Activated T-cell treated with anti-CD3 and anti-CD28 coated beads for 4 hours (primary cell): ENCODE measurements around the gene GATB.

Source experiments
- DNase-seq: peaks from one replicate; pipeline ENCODE4 v3.0.0-alpha.2; 2020

The GATB gene

DNA sequence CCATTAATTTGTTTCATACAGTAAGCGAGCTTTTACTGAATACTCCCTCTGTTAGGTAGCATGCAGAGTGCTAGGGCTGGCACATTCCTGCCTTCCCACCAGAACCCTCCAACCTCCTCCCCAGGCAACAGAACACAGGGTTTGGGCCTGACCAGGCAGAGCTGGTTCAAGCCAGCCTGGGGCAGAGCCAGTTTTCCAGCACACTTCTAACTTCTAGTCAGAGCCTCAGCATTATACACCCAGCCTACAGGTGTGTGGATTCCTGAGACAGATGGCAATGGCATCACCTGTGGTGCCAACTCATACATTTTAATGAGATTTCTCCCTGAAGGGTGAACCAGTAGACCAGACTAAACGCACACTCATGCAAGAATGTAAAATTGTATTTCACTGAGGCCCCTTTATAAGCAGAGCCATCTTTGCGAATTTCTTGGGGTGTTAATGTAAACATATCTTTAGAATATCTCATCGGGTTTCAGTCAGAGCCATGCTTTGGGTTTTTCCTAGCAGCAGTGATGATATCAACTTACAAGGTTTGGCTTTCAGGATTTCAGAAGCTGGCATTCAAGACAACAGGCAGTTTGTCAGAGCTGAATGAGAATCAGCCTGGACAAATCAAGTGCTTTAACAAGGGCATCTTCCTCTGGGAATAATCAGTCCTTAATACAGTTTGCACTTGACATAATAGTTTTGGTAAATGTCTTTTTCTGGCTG, 92.0 kb downstream of the GATB start:
- no peak for DNase-seq

DNA sequence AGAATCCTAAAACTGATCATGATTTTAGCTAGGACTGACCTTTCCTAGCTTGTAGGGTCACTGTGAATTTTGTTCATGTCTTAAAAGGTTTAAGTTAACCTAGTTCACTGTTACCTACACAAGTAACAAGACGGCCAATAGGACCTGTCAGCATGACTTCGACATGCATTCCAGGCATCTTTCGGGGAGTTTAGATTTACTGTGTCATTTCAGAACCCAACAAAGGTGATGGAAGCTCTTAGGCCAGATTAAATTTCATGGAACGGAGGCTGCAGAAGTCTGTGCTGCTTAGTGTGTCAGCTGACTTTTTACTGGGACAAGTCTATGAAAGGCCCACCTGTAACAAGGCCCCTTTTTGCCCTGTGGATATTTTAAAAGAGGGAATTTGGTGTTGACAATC, 93.1 kb downstream of the GATB start:
- no peak for DNase-seq

DNA sequence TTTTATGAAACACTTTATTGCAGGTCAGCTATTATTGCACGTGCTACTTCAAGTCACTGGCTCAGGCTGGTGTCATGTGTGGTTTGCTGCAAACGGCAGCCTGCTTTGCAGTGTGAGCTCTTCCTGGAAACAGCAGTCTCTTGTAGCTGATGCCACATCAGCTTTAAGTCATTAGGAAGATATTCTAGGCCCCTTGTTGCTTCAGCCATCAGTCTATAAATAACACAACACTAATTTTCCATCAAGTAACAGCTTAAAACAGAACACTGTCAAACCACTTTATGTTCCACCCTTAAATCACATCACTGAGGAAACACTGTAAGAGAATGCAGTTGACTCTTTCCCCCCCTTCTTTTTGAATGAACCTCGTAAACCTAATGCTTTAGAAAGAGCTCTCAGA, 93.8 kb downstream of the GATB start:
- no peak for DNase-seq

DNA sequence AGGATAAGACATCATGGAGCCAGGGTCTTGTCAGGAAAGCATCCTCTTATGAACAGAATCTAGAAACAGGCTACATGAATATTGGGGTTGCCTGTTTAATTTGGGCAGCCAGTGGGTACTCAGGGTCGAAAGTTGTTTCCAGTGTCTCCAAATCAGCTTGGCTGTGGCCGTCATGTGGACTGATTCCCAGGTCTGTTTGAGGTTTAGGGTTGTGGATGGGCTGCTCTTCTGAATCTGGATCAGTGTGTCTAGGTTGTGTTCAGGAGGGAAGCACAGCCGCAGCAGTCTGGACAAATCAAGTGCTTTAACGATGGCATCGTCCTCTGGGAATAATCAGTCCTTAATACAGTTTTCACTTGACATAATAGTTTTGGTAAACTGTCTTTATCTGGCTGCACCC, 94.3 kb downstream of the GATB start:
- no peak for DNase-seq

DNA sequence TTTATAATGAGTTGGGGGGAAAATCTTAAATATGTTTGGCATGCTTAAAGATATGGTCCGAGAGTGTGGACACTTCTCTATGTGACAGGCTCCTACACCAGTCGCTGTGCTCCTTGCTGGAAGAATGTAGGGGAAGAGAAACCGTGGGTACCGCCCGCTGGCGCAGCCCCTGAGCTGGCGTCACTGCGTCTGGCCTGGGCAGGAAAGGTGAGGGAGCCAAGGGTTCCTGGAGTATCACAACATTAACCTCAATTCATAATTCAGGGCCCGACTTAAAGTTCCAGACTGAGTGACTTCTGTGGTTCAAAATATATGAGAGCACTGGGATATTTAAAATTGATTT, 95.1 kb downstream of the GATB start:
- DNase-seq = no peak

DNA sequence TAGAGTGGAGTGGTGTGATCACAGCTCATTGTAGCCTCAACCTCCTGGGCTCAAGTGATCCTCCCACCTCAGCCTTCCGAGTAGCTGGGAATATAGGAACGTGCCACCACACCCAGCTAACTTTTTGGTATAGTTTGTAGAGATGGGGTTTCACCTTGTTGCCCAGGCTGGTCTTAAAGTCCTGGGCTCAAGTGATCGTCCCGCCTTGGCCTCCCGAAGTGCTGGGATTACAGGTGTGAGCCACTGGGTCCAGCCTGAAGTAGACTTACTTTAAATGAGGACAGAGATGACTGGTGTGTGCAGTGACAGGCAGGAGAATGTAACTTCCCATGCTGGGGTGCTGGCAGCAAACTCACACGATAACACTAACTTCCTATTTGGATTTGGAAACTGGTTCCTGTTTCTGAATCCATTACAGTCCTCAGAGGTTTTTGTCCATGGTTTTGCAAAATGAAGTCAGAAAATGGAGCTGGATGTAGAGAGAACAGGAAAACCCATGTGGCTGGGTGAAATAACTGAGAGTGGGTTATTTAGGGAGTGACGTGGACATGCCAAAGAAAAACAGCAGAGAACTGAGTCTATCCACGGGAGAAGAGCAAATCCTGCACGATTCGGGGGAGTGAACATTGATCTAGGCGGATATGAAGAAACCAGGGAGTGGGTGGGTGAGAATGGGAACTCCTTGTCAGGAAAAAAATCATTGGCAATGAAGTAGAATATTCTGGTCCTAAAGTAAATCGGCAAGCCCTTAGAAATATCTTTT, 95.6 kb downstream of the GATB start:
- no peak for DNase-seq

DNA sequence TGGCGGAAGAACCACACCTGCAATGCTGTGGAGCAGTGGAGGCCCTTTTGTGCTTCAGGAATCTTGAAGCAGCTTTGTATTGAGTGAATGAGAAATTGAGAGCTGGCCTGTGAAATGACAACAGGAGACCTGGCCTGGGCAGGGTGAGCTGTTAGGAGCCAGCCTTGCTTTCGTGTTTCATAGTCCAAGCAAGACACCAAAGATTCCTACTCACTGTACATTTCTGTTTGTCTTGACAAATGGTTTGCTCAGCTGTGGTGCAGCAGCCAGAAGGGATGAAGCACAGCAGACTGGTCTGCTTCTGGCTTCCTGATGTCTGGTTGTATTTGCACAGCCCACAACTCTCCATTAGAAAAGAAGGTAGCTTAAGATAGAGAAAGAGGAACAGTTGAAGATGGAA, 96.5 kb downstream of the GATB start:
- DNase-seq = no peak

DNA sequence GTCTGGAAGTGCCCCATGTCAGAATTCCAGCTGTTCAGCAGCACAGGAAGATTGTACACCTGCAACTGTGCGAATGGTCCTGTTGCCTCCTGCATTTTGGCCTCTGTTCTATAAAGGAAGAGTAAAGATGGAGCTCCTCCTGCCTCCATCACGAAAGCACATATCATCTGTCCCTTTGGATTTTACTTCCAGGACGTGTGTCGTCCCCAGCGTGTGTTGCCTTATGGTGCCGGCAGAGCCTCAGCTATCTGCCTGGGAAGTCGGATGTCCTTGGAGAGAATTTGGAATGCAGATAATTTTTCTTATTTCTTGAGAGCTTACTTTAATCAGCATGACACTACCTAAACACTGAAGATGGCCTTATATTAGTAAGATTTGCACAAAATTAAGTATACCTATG, 97.7 kb downstream of the GATB start:
- no peak for DNase-seq

DNA sequence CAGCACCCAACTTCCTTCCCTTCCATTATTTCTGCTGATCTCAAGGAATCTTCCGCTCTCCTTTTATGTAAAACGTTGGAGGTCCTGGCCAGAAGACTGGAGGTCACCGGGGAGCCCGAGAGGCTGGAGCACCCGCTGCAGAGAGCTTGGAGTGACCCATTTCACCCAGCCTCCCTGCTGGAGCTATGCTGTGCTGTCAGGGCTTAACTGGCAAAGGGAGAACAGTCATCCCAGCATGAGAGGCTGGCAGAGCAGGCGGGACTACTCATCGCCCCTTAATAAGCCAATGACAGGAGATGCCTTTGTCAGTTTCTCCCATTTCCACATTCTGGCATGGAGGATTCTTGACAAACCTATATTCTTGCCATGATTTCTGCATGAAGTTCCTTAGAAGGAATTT, 98.9 kb downstream of the GATB start:
- DNase-seq = no peak

DNA sequence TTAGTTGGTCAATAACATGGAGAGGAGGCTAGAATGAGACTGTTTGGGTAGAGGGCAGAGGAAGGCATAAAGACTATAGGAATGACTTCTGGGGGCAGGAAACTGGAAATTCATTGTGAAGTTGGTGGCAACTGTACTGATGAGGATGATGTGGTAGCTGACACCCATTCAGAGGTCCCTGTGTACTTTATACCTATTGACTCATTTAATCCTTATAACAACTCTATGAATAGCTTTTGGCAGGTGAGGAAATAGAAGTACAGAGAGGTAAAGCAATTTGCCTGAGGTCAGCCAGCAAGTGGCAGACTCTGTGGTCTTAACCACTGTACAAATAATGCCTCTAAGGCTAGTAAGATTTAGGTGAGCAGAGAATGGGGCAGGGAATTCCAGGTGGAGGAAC, 100.1 kb downstream of the GATB start:
- no peak for DNase-seq

DNA sequence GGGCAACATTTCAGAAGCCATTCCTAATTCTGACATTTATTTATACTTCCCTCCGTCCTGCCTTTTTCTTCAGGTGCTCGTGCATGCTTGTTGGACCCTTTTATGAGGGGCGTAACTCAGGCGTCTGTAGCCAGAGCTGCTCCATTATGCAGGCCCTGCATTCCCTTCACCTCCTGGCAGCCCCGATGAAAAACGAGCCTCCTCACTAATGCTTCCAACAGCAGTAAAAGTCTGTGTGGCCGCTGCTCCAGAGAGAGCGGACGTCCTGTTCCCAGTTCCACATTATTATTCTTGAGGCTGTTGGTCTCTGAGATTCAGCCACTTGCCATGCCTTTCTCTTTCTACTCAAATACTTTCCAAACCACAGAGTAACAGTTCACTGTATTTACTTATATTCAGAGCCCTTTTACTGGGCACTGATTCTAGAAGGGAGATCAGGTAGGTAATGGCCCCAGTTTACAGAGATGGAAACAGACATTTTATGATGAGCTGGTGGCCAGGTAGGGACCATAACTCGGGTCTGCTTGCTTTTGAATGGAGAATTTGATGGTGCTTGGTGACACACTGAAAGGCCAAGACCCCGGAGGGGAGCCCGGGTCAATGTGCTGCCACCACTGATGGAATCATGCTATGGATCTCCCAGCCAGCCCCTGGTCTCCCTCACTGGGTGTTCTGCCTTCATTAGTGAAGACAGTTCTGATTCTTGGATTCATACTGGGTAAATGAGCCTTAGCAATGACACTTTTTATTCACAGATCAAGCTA, 101.0 kb downstream of the GATB start:
- no peak for DNase-seq

DNA sequence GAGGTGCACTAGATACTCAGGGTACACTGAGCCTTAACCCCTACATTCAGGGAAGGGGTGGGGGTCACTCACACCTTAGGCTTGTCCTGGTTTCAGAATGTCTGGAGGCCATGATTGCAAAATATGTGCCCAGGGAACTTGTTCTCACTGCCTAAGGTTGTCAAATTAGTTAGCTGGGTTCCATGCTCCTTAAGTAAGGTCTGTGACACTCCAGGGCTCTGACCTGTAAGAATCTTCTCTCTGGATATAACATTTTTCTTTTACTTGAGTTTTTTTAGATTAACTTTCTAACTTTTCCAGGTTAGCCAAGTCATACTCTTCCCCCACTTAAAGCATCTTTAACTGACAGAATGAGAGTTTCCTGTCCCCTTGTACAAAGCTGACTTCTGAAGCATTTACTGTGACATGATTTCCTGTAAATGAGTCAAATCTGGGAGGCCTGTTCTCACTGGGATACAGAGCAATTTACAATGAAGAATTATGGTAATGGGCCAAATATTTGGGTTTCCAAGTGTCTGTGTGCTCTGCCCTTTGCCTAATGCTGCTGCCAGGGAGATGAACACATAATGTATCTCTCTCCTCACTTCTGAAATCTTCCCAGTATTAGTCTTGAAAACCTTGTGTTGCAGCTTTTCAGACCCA, 101.7 kb downstream of the GATB start:
- DNase-seq = no peak

DNA sequence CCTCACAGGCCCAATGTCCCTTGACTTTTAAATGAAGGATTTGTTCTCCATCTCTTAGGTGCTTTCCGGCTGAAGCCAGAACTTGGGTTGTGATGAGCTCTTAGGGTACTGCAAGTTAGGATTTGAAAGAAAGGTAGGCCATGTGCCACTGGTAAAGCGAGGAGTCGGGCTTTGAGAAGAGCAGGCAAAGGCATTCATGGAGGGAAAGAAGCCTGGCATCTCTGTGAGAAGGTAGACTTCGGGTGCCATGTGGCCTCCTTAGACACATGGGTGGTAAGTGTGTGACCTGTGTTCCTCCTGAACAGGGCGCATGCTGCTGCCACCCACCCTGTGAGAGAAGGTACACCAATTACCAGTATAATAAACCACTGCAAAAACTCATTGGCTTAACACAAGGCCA, 102.9 kb downstream of the GATB start:
- no peak for DNase-seq

DNA sequence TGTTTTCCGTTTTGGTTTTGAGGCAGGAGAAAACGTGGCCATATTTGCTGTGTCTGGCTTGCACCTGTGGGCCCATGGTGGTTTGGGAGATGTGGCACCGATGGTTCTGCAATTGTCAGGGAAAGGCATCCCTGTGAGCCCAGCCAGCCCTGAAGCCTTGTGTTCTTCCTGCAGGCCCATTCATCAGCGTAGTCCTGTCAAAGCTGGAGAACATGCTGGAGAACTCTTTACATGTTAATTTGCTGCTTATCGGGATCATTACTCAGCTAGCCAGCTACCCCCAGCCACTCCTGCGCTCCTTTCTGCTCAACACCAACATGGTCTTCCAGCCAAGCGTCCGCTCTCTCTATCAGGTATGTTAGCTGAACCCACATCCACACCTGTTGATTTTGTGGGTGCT, 104.7 kb downstream of the GATB start:
- no peak for DNase-seq

DNA sequence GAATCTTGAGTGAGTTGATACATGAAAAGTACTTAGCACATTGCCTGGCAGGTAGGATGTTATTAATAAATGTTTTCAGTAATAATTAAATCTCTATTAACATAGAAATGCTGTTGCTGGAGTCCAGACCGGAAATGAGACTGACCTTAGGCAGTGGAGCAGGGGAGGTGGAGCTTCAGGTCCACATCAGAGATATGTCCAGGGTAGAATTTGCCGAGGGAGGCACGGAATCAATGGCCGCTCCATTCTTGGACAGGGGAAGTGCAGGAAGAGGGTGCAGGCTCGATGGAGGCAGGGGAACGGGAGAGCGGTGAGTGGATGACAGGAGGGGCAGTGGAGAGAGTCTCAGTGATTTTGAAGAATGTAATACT, 107.3 kb downstream of the GATB start:
- DNase-seq = no peak

DNA sequence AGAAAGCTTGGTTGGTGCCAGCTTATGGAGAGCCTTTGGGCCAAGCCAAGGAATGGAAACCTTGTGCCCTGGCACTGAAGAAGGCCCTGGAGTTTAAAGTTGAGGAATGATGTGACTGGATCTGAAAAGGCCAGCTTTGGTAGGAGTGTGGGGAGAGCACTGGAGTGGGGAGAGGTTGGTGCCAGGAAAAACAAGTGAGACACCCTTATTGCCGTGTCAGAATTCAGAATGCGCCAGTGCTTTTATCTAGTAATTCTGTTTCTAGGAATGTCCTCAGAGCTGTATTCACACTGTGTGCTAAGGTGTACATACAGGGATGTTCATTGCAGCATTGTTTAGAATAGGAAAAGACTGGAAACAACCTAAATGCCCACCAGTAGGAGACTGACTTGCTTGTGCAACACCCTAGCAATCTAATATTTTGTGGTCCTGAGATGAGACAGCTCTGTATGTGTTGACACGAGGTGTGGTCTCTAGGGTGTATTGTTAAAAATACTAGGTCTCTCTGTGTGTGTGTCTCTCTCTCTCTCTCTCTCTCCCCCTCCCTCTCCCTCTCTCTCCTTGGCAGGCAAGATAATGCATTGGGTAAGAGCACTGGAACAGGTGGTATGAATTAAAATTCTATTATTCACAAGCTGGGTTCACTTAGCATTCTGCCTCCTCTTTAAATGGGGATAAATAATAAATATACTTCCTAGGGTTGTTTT, 107.8 kb downstream of the GATB start:
- DNase-seq = no peak

DNA sequence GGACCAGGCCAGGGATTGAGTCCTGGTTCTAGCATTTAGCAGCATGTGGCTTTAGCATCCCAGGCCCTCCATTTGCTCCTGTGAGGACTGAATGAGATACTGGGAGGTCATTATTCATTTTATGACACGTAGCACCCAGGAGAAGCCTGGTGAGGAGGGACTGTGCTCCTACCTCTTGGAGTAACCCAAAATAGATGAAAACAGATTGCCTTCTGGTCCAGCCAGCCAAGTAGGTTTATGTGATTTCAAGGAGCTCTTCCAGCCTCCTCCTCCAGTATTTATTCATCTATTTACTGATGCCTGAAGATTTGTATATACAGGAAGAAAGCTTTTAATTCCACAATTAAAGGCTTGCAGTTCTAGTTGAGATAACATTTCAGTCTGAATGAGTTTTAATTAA, 109.3 kb downstream of the GATB start:
- DNase-seq = no peak

DNA sequence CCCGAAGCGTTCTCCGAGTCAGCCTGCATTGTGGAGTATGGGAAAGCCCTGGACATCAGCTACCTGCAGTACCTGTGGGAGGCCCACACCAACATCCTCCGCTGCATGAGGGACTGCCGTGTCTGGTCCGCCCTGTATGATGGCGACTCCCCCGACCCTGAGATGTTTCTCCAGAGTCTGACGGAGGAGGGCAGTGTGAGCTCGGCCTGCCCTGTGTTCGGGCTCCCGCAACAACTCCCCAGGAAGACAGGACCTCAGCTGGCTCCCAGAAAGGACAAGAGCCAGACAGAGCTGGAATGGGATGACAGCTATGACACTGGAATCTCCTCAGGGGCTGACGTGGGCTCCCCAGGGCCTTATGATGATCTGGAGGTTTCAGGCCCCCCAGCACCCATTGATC, 111.3 kb downstream of the GATB start:
- no peak for DNase-seq

DNA sequence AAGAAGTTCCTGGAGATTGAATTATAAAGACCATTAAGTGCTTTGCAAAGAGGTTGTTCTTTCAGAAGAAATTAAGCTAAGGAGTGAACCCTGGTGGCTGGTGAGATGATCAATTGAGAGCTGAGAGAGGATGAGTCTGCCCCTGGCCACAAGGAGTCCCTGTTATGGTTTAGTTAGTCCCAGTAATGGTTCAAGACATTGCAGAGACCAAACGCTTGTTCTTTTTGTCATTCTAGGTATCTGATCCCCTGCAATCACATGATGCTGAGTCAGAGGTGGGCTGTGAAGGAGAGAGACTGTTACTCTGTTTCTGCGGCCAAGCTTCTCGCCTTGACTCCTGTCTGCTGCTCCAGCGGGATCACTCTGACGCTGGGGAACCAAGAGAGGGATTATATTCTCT, 114.5 kb downstream of the GATB start:
- DNase-seq = no peak

DNA sequence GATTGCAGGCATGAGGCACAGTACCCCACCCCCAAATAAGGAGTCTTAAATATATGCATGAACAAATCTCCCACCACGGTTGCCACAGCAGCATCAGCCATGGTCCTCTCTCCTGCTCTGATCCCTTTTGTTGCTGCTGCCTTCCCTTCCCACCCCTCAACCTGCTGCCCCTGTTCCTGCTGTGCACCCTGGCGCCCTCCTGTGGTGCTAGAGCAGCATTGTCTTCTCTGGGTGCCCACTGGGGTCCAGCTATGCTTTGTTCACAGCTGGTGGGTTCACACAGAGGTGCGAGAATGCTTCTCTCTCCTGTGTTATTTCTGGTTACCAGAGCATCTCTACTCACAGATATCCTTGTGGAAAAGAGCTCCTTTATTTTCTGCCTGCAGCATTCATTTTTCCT, 116.2 kb downstream of the GATB start:
- DNase-seq = no peak

DNA sequence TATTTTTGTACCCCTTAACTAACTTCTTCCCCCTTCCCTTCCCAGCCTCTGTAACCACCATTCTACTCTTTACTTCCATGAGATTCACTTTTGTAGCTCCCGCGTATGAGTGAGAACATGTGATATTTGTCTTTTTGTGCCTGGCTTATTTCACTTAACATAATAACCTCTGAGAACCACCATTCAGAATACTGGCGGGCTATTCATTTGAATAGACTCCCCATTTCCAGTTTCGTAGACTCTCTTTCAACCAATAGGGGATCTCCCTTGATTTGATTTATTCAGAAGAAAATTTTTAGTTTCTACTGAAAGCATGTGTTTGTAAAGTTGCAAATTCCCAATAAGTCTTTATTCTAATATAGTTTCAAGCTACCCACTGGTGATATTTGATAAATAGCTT, 117.2 kb downstream of the GATB start:
- DNase-seq = no peak

DNA sequence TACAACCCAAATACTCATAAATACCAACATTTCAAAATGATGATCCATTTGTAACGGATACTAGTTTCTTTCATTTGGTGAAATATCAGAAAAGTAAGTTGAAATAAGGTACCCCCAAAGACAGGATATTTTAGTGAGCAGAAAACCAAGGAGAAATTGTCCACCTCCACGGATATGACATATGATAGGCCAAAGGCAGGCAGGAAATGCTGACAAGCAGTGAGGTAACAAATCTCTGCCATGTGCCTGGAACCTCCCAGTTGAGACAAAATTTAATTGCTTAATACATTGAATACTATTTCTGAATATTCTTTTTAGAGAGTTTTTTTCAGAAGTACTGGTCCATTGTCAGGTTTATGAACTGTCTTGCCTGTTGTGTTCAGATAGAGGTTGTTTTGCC, 118.8 kb downstream of the GATB start:
- no peak for DNase-seq

DNA sequence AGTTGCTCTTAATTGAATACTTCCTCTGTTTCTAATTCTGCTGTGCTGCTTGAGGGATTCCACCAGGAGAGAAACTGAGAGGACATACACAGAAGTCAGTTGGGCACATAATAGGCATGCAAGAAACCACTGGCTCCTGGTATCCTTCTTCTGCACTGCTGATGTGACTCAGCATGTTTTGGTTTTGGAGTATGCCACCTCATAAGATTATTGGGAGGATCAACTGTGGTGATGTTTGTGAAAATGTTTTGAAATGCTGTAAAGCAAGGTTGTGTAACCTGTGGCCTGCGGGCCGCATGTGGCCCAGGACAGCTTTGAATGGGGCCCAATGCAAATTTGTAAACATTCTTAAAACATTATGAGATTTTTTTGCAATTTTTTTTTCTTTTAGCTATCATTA, 119.6 kb downstream of the GATB start:
- DNase-seq = no peak
